Endothelial cell of umbilical vein (primary cell): ENCODE results near the gene APOLD1. TPM values are rescaled to one million over a fixed set of nuclear protein-coding genes. Genes with fewer than 3 reads are reported as not detected.
A peak's percentile ranks its signal among the peaks of the same experiment; 100 is the strongest.

Experiments used
- BruUV-seq: library from RNA; stranded (reverse); fragments of 400-500 nt; replicated peaks from 2 replicates; lab custom pipeline; 2021; lab: Mats Ljungman, UMichigan
- CTCF ChIA-PET: fragments of 300-600, 350-600 bp; sonication (Branson Sonifier 250); formaldehyde crosslinking; loops from one replicate; lab custom pipeline; 2021; ENCODE audit warnings: antibody characterized with exemption, inconsistent platforms; lab: Charles Lee
- POLR2A ChIA-PET: fragments of 300-600, 350-600 bp; sonication (Branson Sonifier 250); formaldehyde crosslinking; loops from one replicate; lab custom pipeline; 2021; ENCODE audit warnings: antibody characterized with exemption, inconsistent platforms; lab: Charles Lee
- DNase-seq: peaks from one replicate; pipeline ENCODE4 v3.0.0-alpha.2; 2011; ENCODE audit warnings: low read depth, low spot score
- FAIRE-seq: peaks from 2 replicates; lab custom pipeline; 2011; peaks lifted over from hg19 to GRCh38; lab: Jason Lieb, UNC
- H2AFZ ChIP-seq: 2 replicates; pipeline ENCODE4 v1.6.0; 2012; ENCODE audit warnings: low read depth, low read length, control low read depth, inconsistent platforms
- H3K27ac ChIP-seq: 2 replicates; pipeline ENCODE4 v1.5.1; 2011; ENCODE audit warnings: low read depth, mild to moderate bottlenecking, control low read depth, low read length, moderate library complexity; ENCODE audit not compliant: insufficient read depth
- H3K27me3 ChIP-seq, 2 experiments: 2 replicates each; pipeline versions ENCODE4 v1.6.0 to v1.6.1; 2011; ENCODE audit warnings: low read length in 2 of 2, mixed read lengths in 1 of 2; ENCODE audit not compliant: control insufficient read depth in 2 of 2, insufficient read depth in 2 of 2
- H3K36me3 ChIP-seq, 2 experiments: 2 replicates in 1 of 2; 3 replicates in 1 of 2; pipeline ENCODE4 v1.5.1; 2011; ENCODE audit warnings: low read length in 2 of 2, mild to moderate bottlenecking in 1 of 2, moderate library complexity in 1 of 2; ENCODE audit not compliant: control insufficient read depth in 2 of 2, insufficient read depth in 2 of 2; ENCODE audit errors: extremely low read depth in 1 of 2
- H3K4me1 ChIP-seq: 3 replicates; pipeline ENCODE4 v1.5.1; 2011; ENCODE audit warnings: mild to moderate bottlenecking, low read length; ENCODE audit not compliant: control insufficient read depth, insufficient read depth; ENCODE audit errors: extremely low read depth
- H3K4me2 ChIP-seq: 2 replicates; pipeline ENCODE4 v1.6.1; 2011; ENCODE audit warnings: low read length, control low read depth, mixed read lengths; ENCODE audit not compliant: insufficient read depth
- H3K4me3 ChIP-seq, 3 experiments: fragments of 200-600 bp in 1 of 3; sonication (generic), shearing (Covaris generic) in 1 of 3; replicated peaks in 1 of 3; 2 replicates each; pipeline ENCODE4 v1.5.1; 2011 to 2016; ENCODE audit warnings: control low read depth in 3 of 3, low read length in 3 of 3, mild to moderate bottlenecking in 2 of 3, inconsistent platforms in 1 of 3, low read depth in 1 of 3, moderate library complexity in 1 of 3; ENCODE audit not compliant: insufficient read depth in 1 of 3
- H3K79me2 ChIP-seq: 2 replicates; pipeline ENCODE4 v1.6.0; 2012; ENCODE audit warnings: low read length, inconsistent platforms; ENCODE audit not compliant: control insufficient read depth, insufficient read depth
- H3K9ac ChIP-seq: replicated peaks from 2 replicates; pipeline ENCODE3; 2011; ENCODE audit warnings: low read length, control low read depth; ENCODE audit not compliant: insufficient read depth; ENCODE audit errors: extremely low read depth
- H3K9me1 ChIP-seq: replicated peaks from 3 replicates; pipeline ENCODE4 v1.6.0; 2011; ENCODE audit warnings: mild to moderate bottlenecking, low read length; ENCODE audit not compliant: control insufficient read depth, insufficient read depth; ENCODE audit errors: extremely low read depth
- H3K9me3 ChIP-seq: replicated peaks from 2 replicates; pipeline ENCODE4 v1.5.1; 2012; ENCODE audit warnings: low read length, inconsistent platforms; ENCODE audit not compliant: control insufficient read depth, insufficient read depth
- H4K20me1 ChIP-seq: replicated peaks from 2 replicates; pipeline ENCODE3; 2011; ENCODE audit warnings: mild to moderate bottlenecking, low read length; ENCODE audit not compliant: control insufficient read depth, insufficient read depth; ENCODE audit errors: extremely low read depth
- CTCF ChIP-seq, 2 donors: IDR thresholded peaks; 1 replicate in 1 of 2; 2 replicates in 1 of 2; pipeline ENCODE4 v1.5.1; 2011; ENCODE audit warnings: low read length in 2 of 2, mild to moderate bottlenecking in 2 of 2, moderate library complexity in 2 of 2, control low read depth in 1 of 2, inconsistent platforms in 1 of 2, low read depth in 1 of 2; ENCODE audit not compliant: insufficient read depth in 1 of 2; ENCODE audit errors: extremely low read depth in 1 of 2
- EZH2 ChIP-seq: IDR thresholded peaks from 2 replicates; pipeline ENCODE4 v1.6.1; 2012; ENCODE audit warnings: borderline replicate concordance, low read depth, mild to moderate bottlenecking, moderate library complexity, low read length, inconsistent platforms; ENCODE audit not compliant: severe bottlenecking
- FOS ChIP-seq: IDR thresholded peaks from 2 replicates; pipeline ENCODE4 v1.6.1; 2011; ENCODE audit warnings: mild to moderate bottlenecking, low read length, moderate library complexity, borderline replicate concordance; ENCODE audit not compliant: insufficient read depth
- GATA2 ChIP-seq: IDR thresholded peaks from 2 replicates; pipeline ENCODE4 v1.7.0; 2011; ENCODE audit warnings: low read depth, mild to moderate bottlenecking, moderate library complexity, mixed read lengths, low read length; ENCODE audit not compliant: insufficient read length, insufficient read depth
- JUN ChIP-seq: IDR thresholded peaks from 2 replicates; pipeline ENCODE4 v1.6.1; 2011; ENCODE audit warnings: borderline replicate concordance, low read depth; ENCODE audit not compliant: insufficient read length, insufficient read depth
- MAX ChIP-seq: IDR thresholded peaks from 2 replicates; pipeline ENCODE4 v1.6.1; 2011; ENCODE audit not compliant: insufficient read depth, insufficient read length
- MYC ChIP-seq: IDR thresholded peaks from one replicate; pipeline ENCODE4 v1.6.1; 2011; ENCODE audit warnings: mild to moderate bottlenecking, low read depth, low read length
- POLR2A ChIP-seq: IDR thresholded peaks from 2 replicates; pipeline ENCODE4 v1.6.1; 2012; ENCODE audit warnings: low read depth, mild to moderate bottlenecking, control low read depth, low read length
- POLR2AphosphoS5 ChIP-seq: IDR thresholded peaks from 2 replicates; pipeline ENCODE4 v1.6.1; 2012; ENCODE audit warnings: low read depth, mild to moderate bottlenecking, control low read depth, low read length, moderate library complexity; ENCODE audit not compliant: insufficient read depth
- dilution Hi-C: fragments of 300-500 bp; cut with MboI; formaldehyde crosslinking; loops from one replicate; pipeline ENCODE4 v1.15.0; 2019; ENCODE audit warnings: low sequenced_read_pairs; ENCODE audit not compliant: extremely low pct_ligation_motif_present
- intact Hi-C: fragments of 100-400 bp; cut with micrococcal nuclease; formaldehyde crosslinking; loops from one replicate; pipeline ENCODE4 v1.10.0; 2022
- polyA plus RNA-seq, 4 experiments: library from polyadenylated mRNA; depleted of rRNA in 3 of 4; stranded (reverse) in 3 of 4; unstranded in 1 of 4; fragments of >200 nt; gene quantifications; 2 replicates each; pipeline versions ENCODE4 v1.2.1 to v1.2.3, GENCODE V29; 2011 to 2012; ENCODE audit warnings: missing spikeins in 1 of 4
- total RNA-seq: library from RNA; stranded (reverse); gene quantifications from 2 replicates; pipeline ENCODE4 v1.2.3, GENCODE V29; 2021

The APOLD1 gene
- total and polyA plus RNA-seq, 2 donors (not counting 3 experiments of a cell fraction or from before 2014, with no cell fraction given) = 3.7 to 6.0 TPM

GRCh38 chr12:12804432-12804886, 19.0 kb downstream of the APOLD1 start:
- H3K27ac ChIP-seq = peak overlapping the region; percentile 95
- no peak overlapping the region for H2AFZ ChIP-seq
- peak overlapping the region; percentile 47 for H3K9ac ChIP-seq
- peak; percentile 21 for FAIRE-seq
- no peaks in the 10 kb centered on the region for H3K79me2 ChIP-seq
- no peaks in the 10 kb centered on the region for H3K9me1 ChIP-seq
- no peaks in the 10 kb centered on the region for H4K20me1 ChIP-seq
- peak overlapping the region; percentile 49 for H3K4me2 ChIP-seq
- CTCF ChIA-PET = interaction anchor here (0.7 to 2.6 kb wide), 8 partner anchors 9 to 172 kb away, joined by 3 to 27 read pairs (median 7); partner anchors contain the start of gene DDX47
- no peaks in the 10 kb centered on the region for H3K9me3 ChIP-seq
- H3K36me3 ChIP-seq = no peaks in the 10 kb centered on the region
- peak; percentile 68 for DNase-seq
- dilution Hi-C loops = no loop called here
- TF ChIP-seq FOS (peak; percentile 48), JUN (peak; percentile 13), GATA2 (no peak)
- peaks cover 48% of the 10 kb centered on the region for H3K4me1 ChIP-seq
- no peaks in the 10 kb centered on the region for H3K27me3 ChIP-seq
- no TSS peak for BruUV-seq
- no peak overlapping the region for H3K4me3 ChIP-seq
- intact Hi-C loops = no loop called here
- POLR2A ChIA-PET = interaction anchor here (0.6 kb wide), 1 partner anchor 11 kb away, joined by 3 read pairs; no protein-coding TSS in a partner anchor

- Histone ChIP-seq H2AFZ (no peak overlapping the region), H3K79me2 (no peaks in the 10 kb centered on the region), H3K9me1 (no peaks in the 10 kb centered on the region), H3K9me3 (no peaks in the 10 kb centered on the region), H3K4me2 (no peak overlapping the region), H3K27ac (peak overlapping the region; percentile 100), H3K36me3 (no peaks in the 10 kb centered on the region), H3K4me3 (no peak overlapping the region), H3K27me3 (no peaks in the 10 kb centered on the region), H3K9ac (peak overlapping the region; percentile 96), H3K4me1 (peaks cover 48% of the 10 kb centered on the region), H4K20me1 (no peaks in the 10 kb centered on the region)
- dilution Hi-C loops (no loop called here), intact Hi-C loops (no loop called here)
- FAIRE-seq = no peak
- ChIA-PET CTCF (interaction anchor here (0.6 to 1.9 kb wide), 4 partner anchors 12 to 169 kb away, joined by 3 to 4 read pairs (median 4); no protein-coding TSS in a partner anchor), POLR2A (no interaction called here)
- no TSS peak for BruUV-seq
- TF ChIP-seq EZH2 = no peak
- TF ChIP-seq FOS = no peak
- TF ChIP-seq POLR2AphosphoS5 = no peak
- no peak for TF ChIP-seq POLR2A
- no peak for TF ChIP-seq MAX
- TF ChIP-seq GATA2 = no peak
- no peak for TF ChIP-seq JUN
- no peak for TF ChIP-seq CTCF (IDR thresholded peaks at IDR 0.05; ENCODE audit: extremely low read depth in 1 of 2, insufficient read depth in 1 of 2, low read depth in 1 of 2, low read length in 2 of 2)
- TF ChIP-seq MYC = no peak
- DNase-seq = peak; percentile 24
Measured at GRCh38 chr12:12806784-12807516, 21.5 kb downstream of the APOLD1 start.
